Stimulated activated CD8-positive, alpha-beta memory T cell treated with anti-CD3 and anti-CD28 coated beads, Interleukin-15, amount 100 ng/mL, for 4 hours (primary cell): Measurements from ENCODE around the gene ATIC.

ENCODE experiments used
- DNase-seq, 2 donors: peaks; one replicate each; pipeline ENCODE4 v3.0.0-alpha.2; 2020; ENCODE audit warnings: low read depth in 2 of 2

Gene ATIC

GRCh38 chr2:215376103-215376780 is 64.4 kb downstream of the ATIC start:
- no peak for DNase-seq

GRCh38 chr2:215377283-215377682 is 65.4 kb downstream of the ATIC start:
- DNase-seq: no peak

GRCh38 chr2:215378045-215378444 is 66.2 kb downstream of the ATIC start:
- no peak for DNase-seq

- no peak for DNase-seq
Observed at GRCh38 chr2:215379039-215379438, 67.2 kb downstream of the ATIC start.

GRCh38 chr2:215379948-215380347 is 68.1 kb downstream of the ATIC start:
- DNase-seq: no peak

- DNase-seq: no peak
Observed at GRCh38 chr2:215380699-215381098, 68.8 kb downstream of the ATIC start.

- DNase-seq: no peak
Observed at GRCh38 chr2:215382011-215382410, 70.2 kb downstream of the ATIC start.

GRCh38 chr2:215382480-215382879 is 70.6 kb downstream of the ATIC start:
- no peak for DNase-seq

- no peak for DNase-seq
Observed at GRCh38 chr2:215383652-215384279, 71.9 kb downstream of the ATIC start.

GRCh38 chr2:215384710-215385109 is 72.9 kb downstream of the ATIC start:
- DNase-seq: no peak

GRCh38 chr2:215386566-215386965 is 74.7 kb downstream of the ATIC start:
- no peak for DNase-seq

GRCh38 chr2:215388002-215388728 is 76.3 kb downstream of the ATIC start:
- DNase-seq: no peak

GRCh38 chr2:215390550-215390913 is 78.7 kb downstream of the ATIC start:
- DNase-seq: no peak

GRCh38 chr2:215391531-215391930 is 79.7 kb downstream of the ATIC start:
- no peak for DNase-seq

- no peak for DNase-seq
Observed at GRCh38 chr2:215392164-215392563, 80.3 kb downstream of the ATIC start.

GRCh38 chr2:215392687-215393270 is 80.9 kb downstream of the ATIC start:
- no peak for DNase-seq

GRCh38 chr2:215394102-215394805 is 82.4 kb downstream of the ATIC start:
- no peak for DNase-seq

GRCh38 chr2:215395687-215396460 is 84.0 kb downstream of the ATIC start:
- DNase-seq: no peak

- no peak for DNase-seq
Observed at GRCh38 chr2:215396595-215397313, 84.9 kb downstream of the ATIC start.

GRCh38 chr2:215397632-215398341 is 85.9 kb downstream of the ATIC start:
- DNase-seq: no peak
